Activated CD8-positive, alpha-beta memory T cell treated with anti-CD3 and anti-CD28 coated beads, Interleukin-2, amount 50 U/mL, for 24 hours (primary cell): ENCODE data around the gene CTTN.
A peak's percentile ranks its signal among the peaks of the same experiment; 100 is the strongest.

Experiments
- DNase-seq: peaks from one replicate; pipeline ENCODE4 v3.0.0-alpha.2; 2020; ENCODE audit errors: extremely low read depth

CTTN gene

DNA sequence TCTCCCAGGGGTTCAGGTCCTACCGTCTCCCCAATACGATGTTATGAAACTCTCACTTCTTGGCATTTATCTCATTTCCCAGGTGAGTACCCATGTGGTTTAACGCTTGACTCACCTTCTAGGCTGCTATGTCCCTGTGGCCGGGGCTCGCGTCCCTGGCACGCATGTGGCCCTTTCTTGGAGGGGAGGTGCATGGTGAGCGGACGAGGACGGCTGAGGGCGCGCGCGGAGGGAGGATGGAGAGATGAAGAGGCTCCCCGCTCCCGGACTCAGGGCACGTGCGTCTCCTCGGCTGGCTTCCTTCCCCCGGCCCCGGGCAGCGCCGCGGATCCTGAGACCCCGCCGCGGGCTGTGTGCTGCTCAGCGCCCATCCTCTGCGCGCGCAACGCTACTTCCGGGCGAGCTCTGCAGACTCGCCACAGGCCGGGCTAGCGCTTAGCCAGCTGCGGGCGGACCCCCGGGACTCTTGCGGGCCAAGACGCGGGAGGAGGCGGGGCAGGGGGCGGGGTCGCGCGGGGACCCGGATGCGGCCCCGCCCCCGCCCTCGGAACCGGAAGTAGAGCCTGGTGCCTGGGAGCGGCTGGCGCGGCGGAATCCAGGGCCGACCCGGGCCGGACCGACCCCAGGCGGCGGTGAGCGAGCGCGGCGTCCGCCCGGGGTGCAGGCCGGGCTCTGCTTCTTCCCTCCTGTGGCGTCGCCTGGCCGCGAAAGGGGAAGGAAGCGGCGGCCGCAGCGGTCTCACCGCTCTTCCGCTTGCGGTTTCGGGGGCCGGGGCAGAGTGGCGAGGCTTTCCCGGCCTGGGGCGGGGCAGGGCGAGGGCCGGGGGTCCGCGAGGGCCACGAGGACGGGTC, at the start of gene CTTN:
Gene CTTN, plus strand, starts transcription at position 547 of the 851 bp plus-strand sequence. CDS start 8,769 bp downstream, outside the sequence.
- DNase-seq = peak; percentile 24

DNA sequence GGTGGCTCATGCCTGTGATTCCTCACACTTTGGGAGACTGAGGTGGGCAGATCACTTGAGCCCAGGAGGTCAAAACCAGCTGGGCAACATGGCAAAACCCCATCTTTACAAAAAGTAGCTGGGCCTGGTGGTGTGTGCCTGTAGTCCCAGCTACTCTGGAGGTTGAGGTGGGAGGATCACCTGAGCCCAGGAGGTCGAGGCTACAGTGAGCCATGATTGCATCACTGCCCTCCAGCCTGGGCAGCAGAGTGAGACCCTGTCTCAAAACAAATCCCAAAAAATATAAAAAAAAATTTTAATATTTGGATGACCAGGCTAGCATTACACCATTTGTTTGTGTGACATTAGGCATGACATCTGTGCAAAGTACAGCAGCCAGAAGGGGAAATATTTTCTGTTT, 49.7 kb upstream of the CTTN start:
- no peak for DNase-seq

DNA sequence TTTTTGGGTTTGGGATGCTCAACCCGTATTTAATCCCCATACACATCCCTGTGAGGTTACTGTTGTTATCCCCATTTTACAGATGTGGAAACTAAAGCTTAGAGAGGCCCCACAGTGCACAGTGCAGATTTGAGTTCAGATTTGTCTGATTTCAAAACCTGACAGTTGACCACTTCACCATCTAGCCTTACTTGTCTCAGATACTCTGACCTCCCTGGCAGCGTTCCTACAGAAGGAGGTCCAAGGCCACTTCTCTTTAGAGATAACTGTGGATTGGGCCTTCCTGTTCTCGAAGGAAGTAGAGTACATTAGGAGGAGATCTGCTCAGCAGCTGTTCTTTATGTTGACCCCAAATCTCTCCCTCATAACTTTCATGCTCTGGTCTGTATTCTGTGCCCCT, 46.7 kb upstream of the CTTN start:
- DNase-seq = no peak

DNA sequence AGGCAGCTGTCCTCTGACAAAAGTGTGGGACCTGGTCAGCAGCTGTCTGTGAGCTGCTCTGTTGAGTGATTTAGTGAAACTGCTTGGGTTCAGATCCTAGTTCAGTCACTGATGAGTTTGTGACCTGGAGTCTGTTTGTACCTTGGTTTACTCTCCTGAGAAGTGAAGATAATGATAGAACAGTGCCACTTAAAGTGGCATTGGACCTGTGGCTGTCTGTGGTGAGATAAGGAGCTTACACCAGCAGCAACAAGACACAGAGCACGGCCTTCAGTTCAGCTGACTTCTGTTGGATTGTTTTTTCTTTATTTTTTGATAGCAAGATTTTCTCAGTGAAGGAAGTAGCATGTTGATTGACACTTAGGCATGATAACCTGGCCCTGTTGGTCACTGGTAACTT, 46.2 kb upstream of the CTTN start:
- no peak for DNase-seq

DNA sequence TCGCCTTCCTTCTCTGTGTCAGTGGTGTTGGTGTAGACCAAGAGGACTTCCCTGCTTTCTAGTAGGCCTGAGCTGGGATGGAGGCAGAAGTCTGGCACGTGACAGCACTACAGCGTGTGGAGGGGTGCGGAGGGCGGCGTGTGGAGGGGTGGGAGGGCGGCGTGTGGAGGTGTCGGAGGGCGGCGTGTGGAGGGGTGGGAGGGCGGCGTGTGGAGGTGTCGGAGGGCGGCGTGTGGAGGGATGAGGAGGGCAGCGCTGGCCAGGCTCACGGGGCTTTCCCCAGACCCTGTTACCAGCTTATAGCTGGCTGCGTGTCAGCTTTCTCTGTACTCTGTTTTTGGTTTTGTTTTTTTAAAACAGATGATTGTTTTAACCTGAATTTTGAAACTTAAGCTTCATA, 45.7 kb upstream of the CTTN start:
- no peak for DNase-seq

DNA sequence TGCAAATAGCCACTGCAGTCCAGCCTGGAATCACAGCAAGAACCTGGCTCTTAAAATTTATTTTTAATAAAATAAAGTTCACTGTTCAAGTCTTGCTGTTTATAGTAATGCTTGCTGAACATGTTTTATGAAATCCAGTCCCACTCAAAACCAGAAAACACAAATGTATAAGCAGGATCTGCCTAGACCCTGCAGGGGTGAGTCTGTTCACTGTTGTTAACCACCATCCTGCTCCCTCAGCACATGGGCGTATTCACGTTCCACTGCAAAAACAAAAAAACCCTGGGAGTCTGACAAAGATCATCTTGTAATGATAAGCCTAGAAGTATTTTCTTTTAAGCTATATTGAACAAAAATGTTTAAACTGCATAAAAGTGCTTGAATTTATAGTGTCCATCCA, 45.0 kb upstream of the CTTN start:
- no peak for DNase-seq

DNA sequence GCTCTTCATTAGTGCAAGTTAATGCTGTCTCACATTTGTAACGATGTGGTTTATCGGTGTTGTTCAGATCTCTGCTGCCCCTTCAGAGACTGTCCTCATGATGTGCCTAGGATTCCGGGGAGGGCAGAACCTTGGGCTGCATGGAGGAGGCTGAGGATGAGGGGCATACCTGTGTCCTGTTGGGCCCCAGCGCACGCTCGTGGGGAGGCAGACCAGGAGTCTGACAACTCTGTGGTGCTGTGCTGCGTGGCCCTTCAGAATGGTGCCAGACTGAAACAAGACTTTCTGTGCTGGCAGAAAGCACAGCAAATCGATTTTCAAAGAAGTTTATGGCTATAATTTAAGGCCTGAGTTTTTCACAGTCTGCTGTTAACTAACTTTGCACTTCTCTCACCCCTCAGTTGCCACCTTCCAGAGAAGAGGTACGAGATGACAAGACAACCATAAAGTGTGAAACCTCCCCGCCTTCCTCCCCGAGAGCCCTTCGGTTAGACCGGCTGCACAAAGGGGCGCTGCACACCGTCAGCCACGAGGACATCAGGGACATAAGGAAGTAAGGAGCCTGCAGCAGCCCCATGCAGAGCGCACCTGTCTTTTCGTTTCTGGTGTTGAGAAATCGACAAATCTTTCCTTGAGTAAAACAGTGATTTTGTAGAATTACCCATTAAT, 44.3 kb upstream of the CTTN start:
- DNase-seq = no peak

DNA sequence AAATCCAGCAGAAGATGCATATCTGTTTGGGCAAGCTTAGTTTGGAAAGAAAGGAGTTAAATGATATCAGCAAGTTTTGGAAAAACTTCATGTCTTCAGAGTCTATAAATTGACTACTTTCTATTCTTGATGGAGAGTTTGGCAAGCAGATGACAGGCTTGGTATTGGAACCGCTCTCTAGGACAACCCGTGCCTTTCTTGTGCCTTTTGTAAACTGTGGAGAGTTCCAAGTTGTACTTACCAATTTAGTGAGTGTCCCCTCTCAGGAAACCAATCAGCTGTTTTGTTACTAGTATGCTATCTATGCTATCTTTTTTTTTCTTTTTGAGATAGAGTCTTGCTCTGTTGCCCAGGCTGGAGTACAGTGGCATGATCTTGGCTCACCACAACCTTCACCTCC, 43.7 kb upstream of the CTTN start:
- no peak for DNase-seq

DNA sequence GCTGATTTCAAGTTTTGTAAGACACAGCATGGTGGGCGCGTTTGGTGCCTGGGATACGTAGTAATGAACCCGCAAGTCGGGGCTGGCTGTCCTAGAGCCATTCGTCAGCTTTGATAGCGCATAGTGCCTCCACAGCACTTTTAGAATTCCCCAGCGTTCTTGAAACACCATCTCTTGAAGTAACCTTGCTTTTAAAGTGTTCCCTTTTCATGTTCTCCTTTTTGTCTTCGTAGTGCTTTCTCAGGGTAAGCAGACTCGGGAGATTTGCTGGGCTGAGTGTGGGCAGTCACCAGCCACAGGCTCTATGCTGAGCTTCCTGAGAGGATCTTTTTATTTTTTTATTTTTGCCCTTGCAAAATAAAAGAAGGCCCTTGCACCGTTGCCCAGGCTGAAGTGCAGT, 39.6 kb upstream of the CTTN start:
- no peak for DNase-seq

DNA sequence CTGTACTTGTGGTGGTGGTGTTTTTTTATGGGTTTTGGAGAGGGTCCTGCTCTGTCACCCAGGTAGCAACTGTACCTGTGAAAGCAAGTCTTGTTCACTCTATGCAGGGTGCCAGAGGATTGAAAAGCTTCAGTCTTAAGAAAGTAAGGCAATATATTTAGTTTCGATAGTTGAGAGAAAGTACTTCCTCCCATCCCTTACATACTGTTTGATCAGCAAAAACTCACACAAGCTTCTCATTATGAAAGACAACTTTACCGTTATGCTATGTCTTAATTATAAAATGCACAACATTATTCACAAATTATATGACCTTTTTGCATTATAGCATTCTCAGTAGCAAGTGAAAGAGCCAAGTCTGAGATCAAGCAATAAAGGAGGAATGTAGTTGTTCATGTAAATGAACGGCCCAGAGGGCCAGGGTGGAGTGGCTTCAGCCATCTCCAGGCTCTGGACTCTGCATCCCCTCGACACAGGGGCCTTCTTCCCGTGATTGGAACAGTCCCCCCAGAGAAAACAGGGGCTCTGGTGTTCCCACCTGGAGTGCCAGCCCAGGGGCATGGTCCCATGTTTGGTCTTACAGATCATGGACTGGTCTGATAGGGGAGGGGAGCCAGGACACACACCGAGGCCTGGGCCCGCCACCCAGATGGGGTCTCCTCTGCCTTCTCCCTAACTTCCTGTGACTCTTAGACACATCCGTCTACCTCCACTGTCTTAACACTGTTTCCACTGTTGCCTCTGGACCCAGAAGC, 38.7 kb upstream of the CTTN start:
- DNase-seq = no peak

DNA sequence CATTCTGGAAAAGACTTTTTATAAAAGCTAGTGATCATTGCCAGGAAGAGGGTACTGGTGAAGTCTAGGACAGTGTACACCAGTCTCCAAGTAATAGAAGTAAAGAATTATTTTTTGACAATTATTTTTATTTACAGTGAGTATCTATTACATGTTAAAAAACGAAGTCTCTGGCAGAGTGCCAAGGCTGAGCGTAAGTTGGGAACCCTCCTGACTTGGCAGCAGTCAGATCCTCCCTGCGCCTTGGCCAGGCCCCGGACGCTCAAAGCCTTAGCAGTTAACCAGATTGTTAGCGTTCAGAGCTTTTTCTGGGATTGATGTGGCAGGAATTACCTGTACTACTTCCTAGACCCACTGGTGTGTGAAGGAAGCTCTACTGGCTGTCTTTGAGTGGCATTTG, 38.1 kb upstream of the CTTN start:
- no peak for DNase-seq

DNA sequence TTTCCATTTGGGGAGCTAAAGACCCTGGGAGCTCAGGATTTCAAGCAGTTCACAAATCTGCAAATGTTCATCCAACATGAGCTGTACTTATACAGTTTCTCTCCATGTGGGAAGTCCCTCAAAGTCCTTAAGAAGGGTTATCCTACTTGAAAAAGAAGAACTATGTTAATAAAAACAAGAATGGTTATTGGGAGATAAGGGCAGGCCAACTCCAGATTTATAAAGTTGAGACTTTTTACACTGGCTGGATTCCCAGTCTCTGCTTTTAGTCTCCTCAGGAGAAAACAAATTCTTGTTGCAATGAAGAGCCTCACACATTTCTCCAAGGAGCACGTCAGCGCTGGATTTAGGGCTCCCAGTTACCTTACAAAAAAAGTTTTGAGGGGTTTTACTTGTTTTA, 34.2 kb upstream of the CTTN start:
- DNase-seq = no peak

DNA sequence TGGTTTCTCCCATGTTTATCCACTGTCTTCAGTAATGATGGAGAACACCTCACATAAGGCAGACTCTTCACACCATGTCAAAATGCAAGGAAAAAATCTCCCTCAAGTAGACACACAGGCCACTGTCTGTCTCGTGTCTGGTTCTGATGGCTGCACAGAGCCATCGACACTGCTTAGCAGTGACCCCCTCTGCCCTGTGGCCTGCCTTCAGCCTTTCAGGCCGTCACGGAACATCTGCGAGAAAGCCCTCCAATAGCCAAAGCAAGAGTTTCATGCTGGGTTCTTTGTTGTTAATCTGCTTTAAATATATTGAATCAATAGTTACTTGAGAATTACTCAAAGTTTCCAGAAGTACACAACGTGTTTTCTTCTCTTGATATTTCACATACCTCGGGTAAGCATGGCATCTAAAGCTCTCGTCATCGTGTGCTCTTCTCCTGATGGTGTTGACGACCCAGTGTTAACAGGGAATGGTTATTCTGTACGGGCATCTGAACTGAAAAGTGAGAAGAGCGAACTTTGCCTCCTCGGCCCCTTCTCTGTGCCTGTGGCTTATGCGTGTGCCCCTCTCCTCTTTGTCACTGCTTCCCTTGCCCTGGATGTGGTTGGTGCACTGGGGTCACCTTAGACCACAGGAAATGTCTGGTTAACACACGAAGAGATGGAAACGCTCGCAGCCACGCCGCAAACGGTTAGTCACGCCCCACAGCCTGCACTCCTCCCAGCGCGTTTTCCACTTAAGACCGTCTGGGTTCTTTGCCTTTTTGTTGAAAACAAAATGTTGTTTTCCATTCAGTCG, 33.4 kb upstream of the CTTN start:
- DNase-seq = peak; percentile 51

DNA sequence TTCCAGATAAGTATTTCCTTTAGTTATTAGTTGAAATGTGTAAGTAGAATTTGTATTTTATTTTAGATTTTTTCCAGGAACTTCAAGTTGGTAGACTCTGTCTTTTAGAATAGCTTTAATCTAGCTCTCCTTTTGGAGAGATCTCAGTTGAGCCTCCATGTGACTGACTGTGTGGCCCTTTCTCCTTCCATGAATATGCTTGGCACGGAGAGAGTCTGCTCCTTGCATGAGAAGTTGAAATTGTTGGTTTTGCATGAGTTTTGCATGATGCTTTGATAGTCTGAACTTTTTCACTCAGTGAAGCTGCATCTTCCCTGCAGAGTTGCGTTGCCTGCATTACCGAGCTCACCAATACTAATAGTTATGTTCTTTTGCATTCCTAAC, 32.8 kb upstream of the CTTN start:
- DNase-seq = no peak

DNA sequence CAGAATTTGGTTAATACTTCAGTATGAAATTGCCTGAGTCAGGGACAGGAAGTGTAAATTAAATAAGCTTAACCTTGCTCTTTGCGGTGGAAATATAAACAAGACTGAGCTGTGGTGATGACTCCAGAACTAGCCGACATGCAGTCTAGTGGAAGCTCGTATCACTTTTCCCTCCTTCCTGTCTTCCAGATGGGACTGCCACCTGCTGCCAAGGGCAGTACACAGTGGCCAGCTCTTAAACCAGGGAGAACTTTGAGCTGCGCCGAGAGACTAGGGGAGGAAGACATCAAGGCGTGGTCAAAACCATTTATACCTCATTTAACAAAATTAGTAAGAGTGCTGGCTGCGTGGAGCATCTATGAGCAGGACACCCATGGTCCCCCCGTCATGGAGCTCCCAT, 31.3 kb upstream of the CTTN start:
- no peak for DNase-seq

DNA sequence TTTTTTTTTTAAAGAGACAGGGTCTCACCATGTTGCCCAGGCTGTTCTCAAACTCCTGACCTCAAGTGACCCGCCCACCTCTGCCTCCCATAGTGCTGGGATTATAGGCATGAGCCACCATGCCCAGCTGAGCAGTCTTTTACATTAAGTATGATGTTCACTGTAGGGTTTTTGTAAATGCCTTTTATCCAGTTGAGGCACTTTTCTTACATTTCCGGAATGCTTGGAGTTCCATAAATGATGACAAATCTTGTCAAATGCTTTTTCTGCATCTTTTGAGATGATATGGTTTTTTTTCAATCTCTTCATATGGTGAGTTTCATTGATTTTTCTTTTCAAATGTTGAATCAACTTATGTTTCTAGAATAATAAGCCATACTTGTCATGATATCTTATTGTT, 29.4 kb upstream of the CTTN start:
- DNase-seq = no peak

DNA sequence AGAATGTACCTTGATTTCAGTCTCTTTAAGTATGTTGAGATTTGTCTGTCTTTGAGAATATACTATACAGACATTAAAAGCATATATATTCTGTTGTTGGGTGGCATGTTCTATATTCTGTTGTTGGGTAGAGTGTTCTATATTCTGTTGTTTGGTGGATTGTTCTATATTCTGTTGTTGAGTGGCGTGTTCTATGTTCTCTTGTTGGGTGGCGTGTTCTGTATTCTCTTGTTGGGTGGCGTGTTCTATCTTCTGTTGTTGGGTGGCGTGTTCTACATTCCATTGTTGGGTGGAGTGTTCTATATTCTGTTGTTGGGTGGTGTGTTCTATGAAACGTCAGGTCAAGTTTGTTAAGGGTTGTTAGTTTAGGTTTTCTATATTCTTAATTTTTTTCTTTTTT, 27.1 kb upstream of the CTTN start:
- no peak for DNase-seq

DNA sequence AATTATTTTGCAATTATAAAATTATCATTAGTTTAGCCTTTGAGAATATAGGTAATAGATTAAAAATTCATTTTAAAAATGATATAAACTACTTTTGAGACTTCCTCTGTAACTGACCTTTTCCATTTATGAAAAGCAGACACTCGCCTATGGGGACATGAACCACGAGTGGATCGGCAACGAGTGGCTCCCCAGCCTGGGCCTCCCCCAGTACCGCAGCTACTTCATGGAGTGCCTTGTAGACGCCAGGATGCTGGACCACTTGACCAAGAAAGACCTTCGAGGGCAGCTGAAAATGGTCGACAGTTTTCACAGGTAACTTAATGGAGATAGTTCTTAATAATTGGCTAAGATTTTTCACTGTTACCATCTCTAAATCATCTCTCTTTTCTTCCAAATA, 26.3 kb upstream of the CTTN start:
- no peak for DNase-seq

DNA sequence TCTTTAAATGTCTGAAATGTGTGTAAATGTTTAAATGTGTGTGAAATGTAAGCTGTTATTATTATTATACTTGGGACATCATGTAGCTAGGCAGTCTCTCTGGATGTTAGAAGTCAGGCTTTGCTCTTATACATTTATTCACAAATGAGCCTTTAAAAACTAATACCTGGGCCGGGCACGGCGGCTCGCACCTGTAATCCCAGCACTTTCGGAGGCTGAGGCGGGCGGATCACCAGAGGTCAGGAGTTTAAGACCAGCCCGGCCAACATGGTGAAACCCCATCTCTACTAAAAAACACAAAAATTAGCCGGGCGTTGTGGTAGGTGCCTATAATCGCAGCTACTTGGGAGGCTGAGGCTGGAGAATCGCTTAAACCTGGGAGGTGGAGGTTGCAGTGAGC, 21.7 kb upstream of the CTTN start:
- no peak for DNase-seq

DNA sequence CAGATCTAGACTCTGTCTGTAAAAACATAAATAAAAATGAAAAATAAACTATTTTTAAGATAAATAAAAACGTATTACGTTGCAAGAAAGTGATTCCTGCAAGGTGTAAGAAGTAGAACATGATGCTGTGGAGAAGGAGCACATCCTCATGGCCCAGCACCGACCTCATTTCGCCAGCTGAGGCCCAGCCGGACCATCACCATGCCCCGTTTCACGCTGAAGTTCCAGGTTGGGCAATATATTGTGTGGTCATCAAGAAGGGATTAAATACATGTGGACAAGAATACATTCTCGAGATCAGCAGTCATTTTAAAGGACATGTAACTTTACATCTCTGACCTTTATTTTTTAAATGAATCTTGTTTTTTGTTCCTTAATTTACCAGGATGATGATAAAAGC, 20.7 kb upstream of the CTTN start:
- no peak for DNase-seq

DNA sequence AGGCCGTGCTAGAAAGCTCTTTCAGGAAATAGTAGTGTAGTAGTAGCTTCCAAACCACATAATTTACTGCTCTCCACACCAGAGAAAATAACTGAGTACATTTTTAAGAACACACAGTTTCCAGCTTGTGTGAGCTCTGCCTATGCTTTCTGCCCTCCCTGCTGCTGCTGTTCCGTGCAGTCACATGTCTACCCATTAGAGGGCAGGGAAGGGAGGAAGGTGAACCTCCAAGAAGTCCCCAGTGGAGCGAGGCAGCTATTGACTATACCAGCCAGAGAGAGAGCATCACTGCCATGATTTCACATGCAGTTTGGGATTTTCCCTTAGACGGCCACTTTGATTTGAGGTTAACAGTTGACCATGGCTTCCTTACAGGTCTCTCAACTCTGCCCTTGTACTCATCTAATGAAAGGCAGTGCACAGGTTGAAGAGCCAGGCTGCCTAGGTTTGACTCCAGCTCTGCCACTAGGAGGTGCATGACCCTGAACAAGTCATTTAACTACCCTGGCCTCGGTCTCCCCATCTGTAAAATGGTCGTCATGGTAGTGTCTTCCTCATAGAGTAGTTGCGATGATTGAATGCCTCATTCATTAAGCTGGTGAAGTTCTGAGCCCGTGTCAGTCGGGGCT, 19.7 kb upstream of the CTTN start:
- no peak for DNase-seq

DNA sequence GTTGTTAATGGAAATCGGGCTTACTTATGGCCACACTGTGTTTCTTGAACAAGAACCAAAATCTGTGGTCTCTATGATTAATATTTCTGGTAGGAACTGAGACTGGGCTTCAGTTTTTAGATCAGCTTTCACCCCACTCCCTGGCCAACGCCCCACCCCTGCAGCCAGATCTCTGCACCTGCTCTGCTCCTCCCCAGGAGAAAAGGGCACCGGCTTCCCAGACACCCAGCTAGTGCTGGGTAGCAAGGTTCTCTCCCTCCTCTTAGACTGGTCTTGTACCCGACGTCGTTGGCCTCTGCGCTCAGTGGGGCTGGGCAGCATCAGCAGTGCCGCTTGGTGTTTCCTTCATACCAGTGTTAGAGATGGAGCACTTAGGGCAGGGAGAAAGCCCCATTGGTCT, 17.0 kb upstream of the CTTN start:
- no peak for DNase-seq
